H9 (cell line): ENCODE results near the gene NEMP1. TPM values are rescaled to one million over a fixed set of nuclear protein-coding genes. Genes with fewer than 3 reads are reported as not detected.

Experiments used
- DNase-seq: peaks from one replicate; pipeline ENCODE4 v3.0.0-alpha.2; 2017
- H2AFZ ChIP-seq: one replicate; pipeline ENCODE4 v1.6.1; 2013; ENCODE audit warnings: mild to moderate bottlenecking, low read length, control low read depth, moderate library complexity
- H2AK5ac ChIP-seq: 2 replicates; pipeline ENCODE4 v1.6.1; 2013; ENCODE audit warnings: low read length, control low read depth, mixed read lengths; ENCODE audit not compliant: insufficient read length
- H2BK120ac ChIP-seq: one replicate; pipeline ENCODE4 v1.6.1; 2013; ENCODE audit warnings: low read depth, mild to moderate bottlenecking, low read length, control low read depth, inconsistent platforms; ENCODE audit not compliant: poor library complexity, severe bottlenecking
- H2BK12ac ChIP-seq: 2 replicates; pipeline ENCODE4 v1.6.1; 2013; ENCODE audit warnings: low read length, control low read depth, mixed read lengths, low read depth; ENCODE audit not compliant: insufficient read length
- H2BK15ac ChIP-seq: 2 replicates; pipeline ENCODE4 v1.6.1; 2013; ENCODE audit warnings: low read depth, low read length, control low read depth
- H2BK20ac ChIP-seq: one replicate; pipeline ENCODE4 v1.6.1; 2013; ENCODE audit warnings: low read depth, mild to moderate bottlenecking, low read length, control low read depth, inconsistent platforms; ENCODE audit not compliant: poor library complexity, severe bottlenecking
- H2BK5ac ChIP-seq: 2 replicates; pipeline ENCODE4 v1.6.1; 2013; ENCODE audit warnings: low read length, control low read depth, mixed read lengths; ENCODE audit not compliant: insufficient read length
- H3K14ac ChIP-seq: 2 replicates; pipeline ENCODE4 v1.6.1; 2013; ENCODE audit warnings: low read length, control low read depth; ENCODE audit not compliant: insufficient read depth
- H3K18ac ChIP-seq: 2 replicates; pipeline ENCODE4 v1.6.1; 2013; ENCODE audit warnings: low read depth, mild to moderate bottlenecking, mixed read lengths, low read length, control low read depth; ENCODE audit not compliant: insufficient read length
- H3K23ac ChIP-seq: 2 replicates; pipeline ENCODE4 v1.6.1; 2013; ENCODE audit warnings: low read length, control low read depth, mixed read lengths, low read depth; ENCODE audit not compliant: insufficient read length
- H3K23me2 ChIP-seq: 2 replicates; pipeline ENCODE4 v1.6.1; 2013; ENCODE audit warnings: low read depth, mild to moderate bottlenecking, mixed read lengths, low read length, control low read depth; ENCODE audit not compliant: insufficient read length, poor library complexity, severe bottlenecking
- H3K27ac ChIP-seq: 2 replicates; pipeline ENCODE4 v1.5.1; 2013; ENCODE audit warnings: low read length, control low read depth, mixed read lengths, low read depth; ENCODE audit not compliant: insufficient read length
- H3K27me3 ChIP-seq: 2 replicates; pipeline ENCODE4 v1.6.1; 2013; ENCODE audit warnings: low read length, control low read depth, inconsistent platforms; ENCODE audit not compliant: insufficient read depth
- H3K4ac ChIP-seq: 2 replicates; pipeline ENCODE4 v1.6.1; 2013; ENCODE audit warnings: low read depth, mild to moderate bottlenecking, control low read depth, inconsistent platforms, low read length, moderate library complexity
- H3K4me1 ChIP-seq: 2 replicates; pipeline ENCODE4 v1.6.1; 2013; ENCODE audit warnings: low read length, control low read depth, inconsistent platforms; ENCODE audit not compliant: insufficient read depth
- H3K4me2 ChIP-seq: 2 replicates; pipeline ENCODE4 v1.6.1; 2013; ENCODE audit warnings: low read length, control low read depth, mixed read lengths; ENCODE audit not compliant: insufficient read length, insufficient read depth
- H3K56ac ChIP-seq: 2 replicates; pipeline ENCODE4 v1.6.1; 2013; ENCODE audit warnings: low read depth, mild to moderate bottlenecking, mixed read lengths, low read length, control low read depth; ENCODE audit not compliant: insufficient read length
- H3K79me1 ChIP-seq: 2 replicates; pipeline ENCODE4 v1.6.1; 2013; ENCODE audit warnings: low read depth, mild to moderate bottlenecking, moderate library complexity, low read length, control low read depth, inconsistent platforms; ENCODE audit not compliant: insufficient read depth, poor library complexity, severe bottlenecking
- H3K79me2 ChIP-seq: 2 replicates; pipeline ENCODE4 v1.6.1; 2013; ENCODE audit warnings: low read length, control low read depth, inconsistent platforms; ENCODE audit not compliant: insufficient read depth
- H3K9ac ChIP-seq: 2 replicates; pipeline ENCODE4 v1.6.1; 2013; ENCODE audit warnings: low read length, control low read depth, mixed read lengths; ENCODE audit not compliant: insufficient read length; ENCODE audit errors: extremely low read depth
- H3K9me3 ChIP-seq: one replicate; pipeline ENCODE4 v1.6.1; 2013; ENCODE audit warnings: low read depth, low read length, inconsistent platforms; ENCODE audit not compliant: control insufficient read depth
- H3T11ph ChIP-seq: one replicate; pipeline ENCODE4 v1.6.1; 2013; ENCODE audit warnings: mild to moderate bottlenecking, low read length, control low read depth, inconsistent platforms
- H4K20me1 ChIP-seq: one replicate; pipeline ENCODE4 v1.6.1; 2013; ENCODE audit not compliant: control insufficient read depth, insufficient read length, insufficient read depth
- H4K5ac ChIP-seq: 2 replicates; pipeline ENCODE4 v1.6.1; 2013; ENCODE audit warnings: low read depth, mild to moderate bottlenecking, mixed read lengths, low read length, control low read depth; ENCODE audit not compliant: insufficient read length
- H4K8ac ChIP-seq: replicated peaks from 2 replicates; pipeline ENCODE4 v1.6.1; 2013; ENCODE audit warnings: low read length, control low read depth, mixed read lengths, low read depth; ENCODE audit not compliant: insufficient read length
- H4K91ac ChIP-seq: 2 replicates; pipeline ENCODE4 v1.6.1; 2013; ENCODE audit warnings: low read depth, mild to moderate bottlenecking, moderate library complexity, mixed read lengths, low read length, control low read depth; ENCODE audit not compliant: insufficient read length
- H3K27ac Mint-ChIP-seq, 3 experiments: 2 replicates in 2 of 3; 3 replicates in 1 of 3; pipeline ENCODE4 v1.8.0; 2020 to 2021; ENCODE audit warnings: mixed read lengths in 3 of 3, mild to moderate bottlenecking in 1 of 3, moderate library complexity in 1 of 3
- H3K27me3 Mint-ChIP-seq: 2 replicates; pipeline ENCODE4 v1.8.0; 2021; ENCODE audit warnings: low read depth, mild to moderate bottlenecking, moderate library complexity, mixed read lengths
- H3K36me3 Mint-ChIP-seq, 3 experiments: 2 replicates in 2 of 3; 3 replicates in 1 of 3; pipeline ENCODE4 v1.8.0; 2020 to 2021; ENCODE audit warnings: low read depth in 3 of 3, mixed read lengths in 3 of 3; ENCODE audit not compliant: insufficient read depth in 1 of 3
- H3K4me1 Mint-ChIP-seq, 2 experiments: 2 replicates each; pipeline ENCODE4 v1.8.0; 2020; ENCODE audit warnings: mixed read lengths in 2 of 2
- H3K4me3 Mint-ChIP-seq, 2 experiments: 2 replicates in 1 of 2; 3 replicates in 1 of 2; pipeline ENCODE4 v1.8.0; 2020 to 2021; ENCODE audit warnings: mild to moderate bottlenecking in 2 of 2, mixed read lengths in 2 of 2, moderate library complexity in 1 of 2
- H3K9me3 Mint-ChIP-seq, 2 experiments: 2 replicates in 1 of 2; 3 replicates in 1 of 2; pipeline ENCODE4 v1.8.0; 2020; ENCODE audit warnings: mild to moderate bottlenecking in 2 of 2, mixed read lengths in 2 of 2, moderate library complexity in 1 of 2
- CTCF ChIP-seq: fragments of 200-600 bp; sonication (generic); conservative IDR thresholded peaks from 3 replicates; pipeline ENCODE4 v1.8.0; 2021; ENCODE audit warnings: antibody characterized with exemption, mild to moderate bottlenecking
- WGBS: extraction: QIAGEN DNeasy Blood & Tissue Kit; methylation state at CpG from one replicate; pipeline ENCODE4 v1.1.7; 2013; ENCODE audit warnings: missing lambda C conversion rate, low lambda C conversion rate, mixed read lengths; ENCODE audit not compliant: insufficient read length; ENCODE audit errors: extremely low coverage; 5-methylcytosine and 5-hydroxymethylcytosine counted together
- total RNA-seq: library from RNA; stranded (reverse); gene quantifications from 2 replicates; pipeline ENCODE4 v1.2.1, GENCODE V29; 2021

The NEMP1 gene
- total RNA-seq, 1 experiment from 2014 or later: 50.1 TPM

GRCh38 chr12:57095440-57095839 is 16.8 kb upstream of the NEMP1 start:
- peak overlapping the region in 2 of 3 experiments; percentile 79 to 97; a peak in 2 of 7 replicates for H3K27ac Mint-ChIP-seq
- no peak overlapping the region for H3K56ac ChIP-seq
- no peak overlapping the region for H3K27ac ChIP-seq
- peaks cover 15 to 82% (median 71%) of the 10 kb centered on the region in 3 experiments for H3K36me3 Mint-ChIP-seq
- no peak overlapping the region for H3K14ac ChIP-seq
- no peak for TF ChIP-seq CTCF
- H3K9me3 ChIP-seq: no peaks in the 10 kb centered on the region
- no peak overlapping the region for H3T11ph ChIP-seq
- H3K4ac ChIP-seq: no peak overlapping the region
- no peaks in the 10 kb centered on the region; the same call in 1 of the 2 replicates for H3K79me2 ChIP-seq
- no peak for DNase-seq
- no peak overlapping the region for H2BK5ac ChIP-seq
- peaks cover 40 to 49% of the 10 kb centered on the region in 2 experiments for H3K4me1 Mint-ChIP-seq
- H2AK5ac ChIP-seq: no peak overlapping the region
- no peak overlapping the region for H2AFZ ChIP-seq
- no peak overlapping the region for H2BK12ac ChIP-seq
- H4K91ac ChIP-seq: no peak overlapping the region
- H3K18ac ChIP-seq: no peak overlapping the region
- H3K23ac ChIP-seq: no peak overlapping the region
- no peaks in the 10 kb centered on the region; the same call in 1 of the 2 replicates for H3K27me3 Mint-ChIP-seq
- no peak overlapping the region for H2BK120ac ChIP-seq
- no peak overlapping the region for H3K4me2 ChIP-seq
- H3K9me3 Mint-ChIP-seq: no peaks in the 10 kb centered on the region
- no peaks in the 10 kb centered on the region for H4K20me1 ChIP-seq
- no peaks in the 10 kb centered on the region; the same call in 1 of the 2 replicates for H3K4me1 ChIP-seq
- H3K4me3 Mint-ChIP-seq: no peak overlapping the region
- no peaks in the 10 kb centered on the region for H3K27me3 ChIP-seq
- no peak overlapping the region for H4K8ac ChIP-seq
- no peaks in the 10 kb centered on the region for H3K23me2 ChIP-seq
- WGBS: no CpG with 5 or more reads among the region's 3 CpGs
- H2BK20ac ChIP-seq: no peak overlapping the region
- no peak overlapping the region for H4K5ac ChIP-seq
- no peak overlapping the region for H3K9ac ChIP-seq
- H2BK15ac ChIP-seq: no peak overlapping the region
- H3K79me1 ChIP-seq: no peaks in the 10 kb centered on the region
